ENCODE measurements around the gene CCDC69. TPM values are rescaled to one million over a fixed set of nuclear protein-coding genes. Genes with fewer than 3 reads are reported as not detected.

CCDC69 gene
- total and polyA plus RNA-seq, 2 of the 8 experiments (the other 6 are each of a cell fraction or from before 2014, with no cell fraction given) = 8.4 to 10.8 TPM

- H4K5ac ChIP-seq (ENCODE audit: insufficient read length, low read depth, low read length) = no peak overlapping the region
- H2BK12ac ChIP-seq (ENCODE audit: low read depth, low read length) = no peak overlapping the region
- no peak overlapping the region for H3K4me3 ChIP-seq (ENCODE audit: extremely low read depth in 1 of 4, insufficient read depth in 2 of 4, low read depth in 3 of 4, low read length in 4 of 4)
- no peak overlapping the region for H3K27ac ChIP-seq (ENCODE audit: low read depth, low read length)
- H3K14ac ChIP-seq (ENCODE audit: insufficient read length) = no peak overlapping the region
- no peak overlapping the region for H2BK20ac ChIP-seq (ENCODE audit: low read length)
- H3K18ac ChIP-seq (ENCODE audit: extremely low read depth, low read length) = no peak overlapping the region
- H2BK5ac ChIP-seq (ENCODE audit: low read depth, low read length) = no peak overlapping the region
- H2BK15ac ChIP-seq (ENCODE audit: low read length) = no peak overlapping the region
- H3K79me2 ChIP-seq (ENCODE audit: control insufficient read depth in 1 of 2, insufficient read depth in 2 of 2, low read length in 2 of 2) = no peaks in the 10 kb centered on the region
- ChIA-PET CTCF (ENCODE audit: partially characterized antibody) (interaction anchor here (0.9 to 20.0 kb wide), 11 partner anchors 9 to 360 kb away, joined by 3 to 810 read pairs (median 7); no protein-coding TSS in a partner anchor), POLR2A (ENCODE audit: partially characterized antibody) (interaction anchor here (1.3 kb wide), 1 partner anchor 12 kb away, joined by 3 read pairs; no protein-coding TSS in a partner anchor)
- peaks cover 0 to 2% (median 1%) of the 10 kb centered on the region in 4 experiments; a peak in 1 of 7 replicates for H3K27me3 ChIP-seq (replicated peaks in 1 of 4; ENCODE audit: control insufficient read depth in 3 of 4, extremely low read depth in 1 of 4, insufficient read depth in 3 of 4, low read length in 3 of 4)
- H3K23me2 ChIP-seq (ENCODE audit: low read depth, low read length) = peaks cover 5% of the 10 kb centered on the region
- DNase-seq (ENCODE audit: low read depth in 1 of 2, low spot score in 2 of 2) (no peak), FAIRE-seq (no peak)
- no peak overlapping the region for H2AK5ac ChIP-seq (ENCODE audit: low read depth, low read length)
- no peak overlapping the region for H3K23ac ChIP-seq (ENCODE audit: insufficient read length)
- H2BK120ac ChIP-seq (replicated peaks; ENCODE audit: low read depth, low read length) = no peak overlapping the region
- no peak overlapping the region for H4K91ac ChIP-seq (replicated peaks; ENCODE audit: insufficient read length, low read length)
- H3K79me1 ChIP-seq (ENCODE audit: low read depth, low read length) = no peaks in the 10 kb centered on the region
- no peaks in the 10 kb centered on the region for H3K9me3 ChIP-seq (ENCODE audit: insufficient read depth in 2 of 2, low read depth in 1 of 2, low read length in 1 of 2)
- no peak for TF ChIP-seq ASH2L (IDR thresholded peaks at IDR 0.05; ENCODE audit: low read length)
- no peak for TF ChIP-seq SIRT6 (IDR thresholded peaks at IDR 0.05; ENCODE audit: low read length)
- no peak for TF ChIP-seq CEBPB (IDR thresholded peaks at IDR 0.05; ENCODE audit: low read depth, low read length)
- TF ChIP-seq MAFK (IDR thresholded peaks at IDR 0.05; ENCODE audit: low read depth, low read length) = no peak
- TF ChIP-seq PHF8 (conservative IDR thresholded peaks at IDR 0.05; ENCODE audit: low read depth, low read length) = no peak
- no peak for TF ChIP-seq POLR2AphosphoS5 (IDR thresholded peaks at IDR 0.05; ENCODE audit: low read depth, low read length)
- TF ChIP-seq TEAD4 (IDR thresholded peaks at IDR 0.05; ENCODE audit: low read depth, low read length) = no peak
- TF ChIP-seq CBX5 (IDR thresholded peaks at IDR 0.05; ENCODE audit: low read depth, low read length) = no peak
- no peak for TF ChIP-seq NRF1 (IDR thresholded peaks at IDR 0.05; ENCODE audit: low read depth, low read length)
- no peak overlapping the region for H4K8ac ChIP-seq (ENCODE audit: extremely low read depth, insufficient read depth, low read length)
- H3K56ac ChIP-seq (replicated peaks; ENCODE audit: insufficient read length, low read depth, low read length) = no peak overlapping the region
- no peaks in the 10 kb centered on the region for H4K20me1 ChIP-seq (replicated peaks in 1 of 2; ENCODE audit: control insufficient read depth in 1 of 2, insufficient read depth in 2 of 2, low read length in 2 of 2)
- WGBS, 2 experiments (ENCODE audit: extremely low coverage in 1 of 2, insufficient coverage in 1 of 2, insufficient read length in 1 of 2, insufficient replicate concordance in 2 of 2, low coverage in 1 of 2, low lambda C conversion rate in 2 of 2, missing lambda C conversion rate in 1 of 2) = 82% methylated on average over 1 of the region's 1 CpG; no CpG with 5 or more reads in 1 of the 2 experiments
- H3K9ac ChIP-seq (replicated peaks in 1 of 4; ENCODE audit: extremely low read depth in 1 of 4, low read depth in 3 of 4, low read length in 3 of 4) = no peak overlapping the region
- peaks cover 0 to 6% (median 6%) of the 10 kb centered on the region in 4 experiments; a peak in 5 of 7 replicates for H3K4me1 ChIP-seq (replicated peaks in 1 of 4; ENCODE audit: control insufficient read depth in 3 of 4, insufficient read depth in 4 of 4, low read length in 3 of 4)
- H3K4me2 ChIP-seq (ENCODE audit: insufficient read depth in 1 of 2, low read depth in 2 of 2, low read length in 2 of 2) = no peak overlapping the region
- H2AFZ ChIP-seq (ENCODE audit: low read length) = no peak overlapping the region
- H3K36me3 ChIP-seq (ENCODE audit: control insufficient read depth in 2 of 4, insufficient read depth in 4 of 4, low read length in 3 of 4) = no peaks in the 10 kb centered on the region
- no peak overlapping the region for H3K4ac ChIP-seq (replicated peaks; ENCODE audit: insufficient read length, low read depth, low read length)
Observed at GRCh38 chr5:151162776-151163175, 61.1 kb downstream of the CCDC69 start.
